ENCODE results near the gene ZBTB32.
"Not testable (repeated sequence)": the region's sequence is repeated elsewhere in the genome, so short reads cannot be mapped to it uniquely, and the experiment has no call there.

ZBTB32 gene

DNA sequence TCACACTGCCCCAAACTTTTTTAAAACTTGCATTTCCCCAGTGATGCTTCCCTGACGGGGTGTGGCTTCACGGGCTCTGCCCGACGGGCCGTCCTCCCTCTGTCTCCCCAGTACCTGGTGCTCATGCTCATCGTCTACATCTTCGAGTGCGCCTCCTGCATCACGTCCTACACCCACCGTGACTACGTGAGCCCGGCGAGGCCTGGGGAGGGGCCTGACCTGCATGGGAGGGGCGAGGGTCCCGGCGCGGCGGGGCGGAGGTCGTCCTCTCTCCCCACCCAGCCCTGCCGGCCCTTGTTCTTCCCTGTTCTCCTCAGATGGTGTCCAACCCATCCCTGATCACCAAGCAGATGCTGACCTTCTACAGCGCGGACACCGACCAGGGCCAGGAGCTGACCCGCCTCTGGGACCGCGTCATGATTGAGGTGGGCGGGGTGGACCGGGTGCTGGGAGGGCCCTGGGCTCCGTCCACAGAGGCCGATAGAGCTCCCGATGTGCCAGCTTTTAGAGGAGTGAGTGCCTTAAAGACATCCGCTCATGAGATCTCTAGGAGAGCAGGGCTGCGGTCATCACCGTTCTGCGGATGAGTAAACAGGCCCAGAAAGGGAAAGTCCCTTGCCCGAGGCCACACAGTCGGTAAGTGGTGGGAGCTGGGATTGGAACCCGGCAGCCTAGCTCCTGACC is 31.1 kb upstream of the ZBTB32 start:
- peak; percentile 29 to 33 for DNase-seq
- no peak for TF ChIP-seq GATA1 (IDR thresholded peaks at IDR 0.05; ENCODE audit: low read depth, low read length)
- no peak for TF ChIP-seq POLR2A (IDR thresholded peaks at IDR 0.05; ENCODE audit: low read length)

DNA sequence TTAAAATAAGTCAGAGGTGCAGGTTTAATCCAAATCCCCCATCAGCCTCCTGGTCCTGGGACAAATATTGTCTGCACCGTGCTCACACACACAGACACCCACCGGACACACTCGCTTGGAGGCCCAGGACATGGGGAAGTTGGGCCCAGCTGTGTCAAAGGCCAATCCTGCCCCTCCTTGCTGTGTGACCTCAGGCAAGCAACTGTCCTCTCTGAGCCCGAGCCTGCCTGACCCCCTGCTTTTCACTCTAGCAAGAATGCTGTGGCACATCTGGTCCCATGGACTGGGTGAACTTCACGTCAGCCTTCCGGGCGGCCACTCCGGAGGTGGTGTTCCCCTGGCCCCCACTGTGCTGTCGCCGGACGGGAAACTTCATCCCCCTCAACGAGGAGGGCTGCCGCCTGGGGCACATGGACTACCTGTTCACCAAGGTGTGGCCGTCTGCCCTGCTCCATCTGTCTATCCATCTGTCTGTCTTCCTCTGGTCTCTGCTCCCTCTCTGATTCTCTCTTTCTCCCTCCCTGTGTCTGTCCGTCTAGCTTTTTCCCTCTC is 28.7 kb upstream of the ZBTB32 start:
- no peak for DNase-seq
- TF ChIP-seq GATA1 (IDR thresholded peaks at IDR 0.05; ENCODE audit: low read depth, low read length) (no peak), POLR2A (IDR thresholded peaks at IDR 0.05; ENCODE audit: low read length) (no peak)

DNA sequence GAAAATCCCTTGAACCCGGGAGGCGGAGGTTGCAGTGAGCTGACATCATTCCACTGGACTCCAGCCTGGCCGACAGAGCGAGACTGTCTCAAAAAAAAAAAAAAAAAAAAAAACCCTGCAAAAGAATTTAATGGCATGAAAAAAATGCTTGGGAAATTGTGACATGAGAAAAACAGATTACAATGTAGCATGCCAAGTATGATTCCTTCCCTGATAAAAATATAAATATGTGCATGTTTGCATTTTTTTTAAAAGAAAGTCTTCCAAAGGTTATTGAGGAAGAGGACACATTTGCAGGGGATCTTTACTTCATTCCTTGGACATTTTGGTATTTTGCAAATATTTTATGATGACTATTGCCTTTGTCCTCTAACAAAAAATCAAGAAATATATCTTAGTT is 14.5 kb upstream of the ZBTB32 start:
- DNase-seq: no peak
- TF ChIP-seq POLR2A (IDR thresholded peaks at IDR 0.05; ENCODE audit: low read length) (no peak), GATA1 (IDR thresholded peaks at IDR 0.05; ENCODE audit: low read depth, low read length) (no peak)

DNA sequence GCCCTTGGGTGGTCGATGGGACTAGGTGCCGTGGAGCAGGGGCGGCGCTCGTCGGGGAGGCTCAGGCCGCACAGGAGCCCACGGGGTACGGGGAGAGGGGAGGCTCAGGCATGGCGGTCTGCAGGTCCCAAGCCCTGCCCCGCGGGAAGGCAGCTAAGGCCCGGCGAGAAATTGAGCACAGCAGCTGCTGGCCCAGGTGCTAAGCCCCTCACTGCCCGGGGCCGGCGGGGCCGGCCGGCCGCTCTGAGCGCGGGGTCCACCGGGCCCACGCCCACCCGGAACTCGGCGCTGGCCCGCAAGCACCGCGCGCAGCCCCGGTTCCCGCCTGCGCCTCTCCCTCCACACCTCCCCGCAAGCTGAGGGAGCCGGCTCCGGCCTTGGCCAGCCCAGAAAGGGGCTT is 13.3 kb upstream of the ZBTB32 start:
- not testable (repeated sequence) for DNase-seq

DNA sequence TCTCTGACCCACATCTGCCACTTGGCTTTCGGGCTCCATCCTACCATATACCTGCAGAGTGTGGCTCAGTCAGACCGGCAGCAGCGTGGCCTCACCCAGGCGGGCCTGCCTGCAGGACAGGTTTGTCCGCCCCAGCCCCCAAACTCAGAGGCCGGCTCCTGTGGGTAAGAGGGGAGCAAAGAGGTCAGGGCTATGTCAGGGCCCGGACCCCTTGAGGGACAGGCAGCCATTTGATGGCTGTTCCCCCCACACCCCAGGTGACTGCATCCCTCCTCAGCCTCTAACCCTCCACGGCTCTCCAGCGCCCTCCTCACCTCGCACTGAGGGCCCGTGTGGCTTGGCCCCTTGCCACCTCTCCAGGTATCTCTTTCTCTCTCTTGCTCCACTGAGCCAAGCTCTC is 12.3 kb upstream of the ZBTB32 start:
- no peak for TF ChIP-seq POLR2A (IDR thresholded peaks at IDR 0.05; ENCODE audit: low read length)
- no peak for DNase-seq

DNA sequence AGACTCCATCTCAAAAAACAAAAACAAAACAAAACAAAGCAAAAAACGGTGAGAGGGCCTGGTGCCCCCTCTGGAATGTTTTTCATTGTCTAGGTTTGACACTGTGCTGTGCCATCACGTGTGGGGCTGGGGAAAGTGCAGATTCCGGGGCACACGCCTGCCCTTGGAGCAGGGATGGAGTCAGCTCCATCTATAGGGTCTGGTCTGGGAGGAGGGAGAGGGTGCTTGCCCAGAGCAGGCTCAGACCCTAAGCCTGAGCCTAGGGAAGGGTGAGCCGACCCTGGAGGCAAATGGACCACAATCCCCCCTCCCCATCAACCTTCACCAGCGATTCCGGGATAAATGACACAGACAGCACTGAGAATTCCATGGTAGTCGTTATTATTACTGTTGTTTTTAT is 10.9 kb upstream of the ZBTB32 start:
- no peak for DNase-seq
- TF ChIP-seq POLR2A (IDR thresholded peaks at IDR 0.05; ENCODE audit: low read length) (no peak), GATA1 (IDR thresholded peaks at IDR 0.05; ENCODE audit: low read depth, low read length) (no peak)

DNA sequence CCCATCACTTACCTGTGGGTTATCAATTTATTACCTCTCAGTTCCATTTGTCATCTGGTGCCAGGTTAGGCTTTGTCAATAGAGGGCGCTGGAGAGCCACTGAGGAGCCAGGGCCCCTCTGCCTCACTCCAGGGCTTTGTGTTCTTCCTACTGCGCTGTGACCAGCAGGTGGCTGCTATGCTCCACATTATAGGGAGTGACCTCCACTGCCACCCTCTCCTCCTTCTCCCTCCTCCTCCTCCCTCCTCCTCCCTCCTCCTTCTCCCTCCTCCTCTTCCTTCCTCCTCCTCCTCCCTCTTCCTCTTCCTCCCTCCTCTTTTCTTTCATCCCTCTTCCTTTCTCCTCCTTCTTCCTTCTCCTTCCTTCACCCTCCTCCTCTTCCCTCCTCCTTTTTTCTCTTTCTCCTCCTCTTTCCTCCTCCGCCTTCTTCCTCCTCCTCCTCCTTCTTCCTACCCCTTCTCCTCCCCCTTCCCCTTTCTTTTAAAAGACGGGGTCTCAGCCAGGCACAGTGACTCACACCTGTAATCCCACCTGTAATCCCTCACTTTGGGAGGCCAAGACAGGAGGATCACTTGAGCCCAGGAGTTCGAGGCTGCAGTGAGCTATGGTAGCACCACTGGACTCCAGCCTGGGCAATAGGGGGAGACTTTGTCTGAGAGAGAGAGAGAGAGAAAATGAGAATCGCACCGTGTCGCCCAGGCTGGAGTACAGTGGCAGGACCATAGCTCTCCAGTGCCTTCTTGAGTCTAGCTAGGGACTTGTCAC is 10.3 kb upstream of the ZBTB32 start:
- no peak for TF ChIP-seq GATA1 (IDR thresholded peaks at IDR 0.05; ENCODE audit: low read depth, low read length)
- TF ChIP-seq POLR2A (IDR thresholded peaks at IDR 0.05; ENCODE audit: low read length): no peak

DNA sequence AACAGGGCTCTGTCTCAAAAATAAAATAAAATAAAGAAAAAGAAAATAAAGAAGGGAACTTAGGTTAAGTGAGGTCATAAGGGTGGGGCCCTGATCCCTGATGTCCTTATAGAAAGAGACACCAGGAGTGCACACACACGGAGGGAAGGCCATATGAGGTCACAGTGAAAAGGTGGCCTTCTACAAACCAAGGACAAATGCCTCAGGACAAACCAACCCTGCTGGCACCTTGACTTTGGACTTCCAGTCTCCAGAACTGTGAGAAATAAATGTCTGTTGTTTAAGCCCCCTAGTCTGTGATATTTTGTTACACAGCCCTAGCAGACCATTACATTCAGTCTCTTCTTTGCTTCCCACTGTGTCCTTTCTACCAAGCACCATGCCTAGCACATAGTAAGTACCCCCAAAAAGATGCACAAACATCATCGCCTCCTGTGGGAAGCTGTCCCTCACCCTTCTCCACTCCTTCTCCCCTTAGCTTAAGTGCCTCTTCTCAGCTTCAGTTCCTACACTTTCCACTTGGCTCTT is 8.4 kb upstream of the ZBTB32 start:
- no peak for DNase-seq
- TF ChIP-seq GATA1 (IDR thresholded peaks at IDR 0.05; ENCODE audit: low read depth, low read length): no peak
- no peak for TF ChIP-seq POLR2A (IDR thresholded peaks at IDR 0.05; ENCODE audit: low read length)

More for the DNA sequence above, 10.3 kb upstream of the ZBTB32 start:
- DNase-seq: peak; percentile 88 to 94

DNA sequence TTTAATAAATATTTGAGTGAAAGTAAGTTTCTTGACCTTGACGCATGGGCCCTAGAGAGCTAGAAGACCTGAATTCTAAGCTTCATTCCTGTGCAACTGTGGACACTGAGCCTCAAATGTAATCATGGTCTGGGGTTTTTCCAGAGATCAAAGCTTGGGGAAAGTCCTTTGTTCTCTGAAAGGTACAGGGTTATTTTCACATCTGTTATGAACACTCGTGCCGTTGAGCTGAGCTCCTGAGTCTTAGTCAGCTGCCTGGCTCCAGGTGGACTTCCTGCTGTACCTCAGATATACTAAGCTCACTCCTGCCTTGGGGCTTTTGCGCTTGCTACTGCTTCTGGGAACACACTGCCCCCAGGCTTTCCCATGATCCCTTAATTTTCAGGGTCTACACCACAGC is 7.5 kb upstream of the ZBTB32 start:
- TF ChIP-seq POLR2A (IDR thresholded peaks at IDR 0.05; ENCODE audit: low read length) (no peak), GATA1 (IDR thresholded peaks at IDR 0.05; ENCODE audit: low read depth, low read length) (no peak)
- no peak for DNase-seq

DNA sequence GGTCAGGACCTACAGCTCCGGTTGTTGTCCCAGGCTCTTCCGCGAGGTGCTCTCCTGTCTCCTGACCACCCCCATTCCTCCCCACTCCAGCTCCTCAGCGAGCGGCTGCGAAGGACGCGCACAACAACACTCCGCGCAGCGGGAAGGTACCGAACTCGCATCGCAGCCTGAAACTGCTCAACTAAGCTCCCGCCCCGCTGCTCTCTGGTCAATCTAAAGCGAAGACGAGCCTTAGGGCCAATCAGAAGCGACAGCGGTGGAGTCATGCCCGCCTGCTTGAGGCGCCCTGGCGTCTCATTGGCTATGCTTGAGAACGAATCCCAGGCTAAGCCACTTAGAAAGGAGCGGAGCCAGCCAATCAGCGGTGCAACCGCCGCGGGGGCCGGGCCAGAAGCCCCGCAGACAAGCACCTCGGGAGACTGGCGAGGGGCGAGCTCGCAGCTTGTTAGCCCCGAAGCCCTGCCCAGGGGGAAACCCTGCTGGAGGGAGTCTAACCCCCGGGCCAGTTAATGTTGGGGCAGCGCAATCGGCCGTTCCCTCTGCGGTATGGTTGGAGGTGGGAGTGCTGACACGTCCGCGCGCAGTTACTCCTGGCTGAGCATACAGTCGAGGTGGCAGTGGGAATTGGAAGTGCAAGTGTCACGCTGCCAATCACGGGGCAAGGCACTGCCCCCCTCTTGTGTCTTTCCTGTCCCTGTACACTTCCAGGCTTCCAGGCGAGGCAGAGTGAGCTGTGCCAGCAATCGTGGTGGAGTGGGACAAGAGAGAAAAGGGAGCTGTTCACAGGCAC is 1.9 kb upstream of the ZBTB32 start:
- DNase-seq: peak; percentile 96

DNA sequence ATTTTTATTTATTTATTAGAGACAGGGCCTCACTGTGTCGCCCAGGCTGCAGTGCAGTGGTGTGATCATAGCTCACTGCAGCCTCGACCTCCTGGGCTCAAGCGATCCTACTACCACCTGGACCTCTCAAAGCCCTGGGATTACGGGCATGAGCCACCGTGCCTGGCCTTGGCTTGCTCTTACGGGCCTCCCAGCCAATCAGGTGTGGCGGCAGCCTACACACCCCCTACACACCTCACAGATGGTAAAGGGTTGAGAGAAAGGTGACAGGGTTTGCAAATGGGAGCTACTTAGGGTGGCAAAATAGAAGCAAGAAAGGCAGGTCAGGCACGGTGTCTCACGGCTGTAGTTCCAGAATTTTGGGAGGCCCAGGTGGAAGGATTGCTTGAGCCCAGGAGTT is 1.0 kb upstream of the ZBTB32 start:
- TF ChIP-seq POLR2A (IDR thresholded peaks at IDR 0.05; ENCODE audit: low read length) (no peak), GATA1 (IDR thresholded peaks at IDR 0.05; ENCODE audit: low read depth, low read length) (no peak)
- no peak for DNase-seq

More for the DNA sequence above, 1.9 kb upstream of the ZBTB32 start:
- TF ChIP-seq GATA1 (IDR thresholded peaks at IDR 0.05; ENCODE audit: low read depth, low read length) (no peak), POLR2A (IDR thresholded peaks at IDR 0.05; ENCODE audit: low read length) (peak; percentile 31)

DNA sequence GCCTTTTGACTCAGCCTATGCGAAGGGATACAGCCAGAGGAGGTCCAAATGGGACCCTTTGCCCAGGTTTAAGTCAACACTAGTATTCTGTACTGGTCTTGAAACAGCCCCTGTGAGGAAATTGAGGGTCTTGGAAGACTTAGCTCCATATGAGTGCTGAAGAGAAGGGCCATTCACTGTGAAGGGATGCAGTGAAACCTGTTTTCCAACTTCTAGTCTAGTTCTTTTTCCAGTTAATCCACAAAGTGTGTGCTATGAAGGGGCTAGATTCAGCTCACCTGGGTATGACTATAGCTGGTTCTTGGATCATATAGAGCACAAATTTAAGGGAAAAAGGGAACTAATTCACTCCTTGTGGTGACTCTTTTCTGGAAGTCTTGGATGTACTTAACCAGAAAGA is 4.0 kb downstream of the ZBTB32 start:
- no peak for TF ChIP-seq POLR2A (IDR thresholded peaks at IDR 0.05; ENCODE audit: low read length)
- no peak for TF ChIP-seq GATA1 (IDR thresholded peaks at IDR 0.05; ENCODE audit: low read depth, low read length)
- DNase-seq: no peak

DNA sequence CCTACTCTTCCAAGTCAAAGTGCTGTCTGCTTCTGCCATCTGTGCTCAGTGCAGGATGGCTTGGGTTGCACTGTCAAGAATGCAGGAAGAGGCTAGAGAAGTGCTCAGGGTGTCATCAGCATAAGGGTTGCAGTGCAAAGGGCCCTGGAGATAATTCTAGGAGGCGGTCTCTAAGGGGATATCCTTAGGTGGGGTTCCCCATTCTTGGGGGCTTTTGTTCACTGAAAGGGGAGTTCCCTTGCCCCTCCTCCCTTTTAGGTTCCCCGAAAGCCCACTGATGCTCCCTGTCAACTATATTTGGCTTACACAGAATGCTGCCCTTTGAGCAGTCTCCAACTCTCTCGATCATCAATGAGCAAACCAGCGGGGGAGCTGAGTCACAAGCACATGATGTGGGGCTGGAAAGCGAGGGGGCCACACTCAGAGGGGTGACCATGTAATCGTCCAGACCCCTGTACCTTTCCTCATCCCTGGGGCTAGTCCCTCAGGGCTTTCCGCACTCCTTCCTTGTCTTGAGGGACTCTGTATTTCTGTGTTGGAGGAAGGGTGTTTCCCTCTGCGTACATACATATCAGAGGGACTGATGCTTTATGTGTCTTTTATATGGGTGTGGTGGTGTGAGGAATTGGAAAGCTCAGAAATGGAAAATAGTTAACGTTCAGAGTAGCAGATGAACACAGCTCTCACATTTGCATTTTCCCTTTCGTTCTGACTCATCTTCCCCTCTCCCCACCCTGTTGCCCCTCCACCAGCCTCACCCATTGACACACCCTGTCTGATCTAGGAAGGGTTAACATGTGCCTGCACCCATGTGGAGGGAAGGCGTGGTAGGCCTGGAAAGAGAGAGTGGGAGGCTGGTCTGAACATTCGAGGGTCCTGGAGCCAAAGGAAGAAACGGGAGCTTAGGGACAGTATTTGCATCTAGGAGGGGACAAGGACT is 6.7 kb downstream of the ZBTB32 start:
- TF ChIP-seq GATA1 (IDR thresholded peaks at IDR 0.05; ENCODE audit: low read depth, low read length) (no peak), POLR2A (IDR thresholded peaks at IDR 0.05; ENCODE audit: low read length) (no peak)
- no peak for DNase-seq
